Suprapubic skin (tissue), 4 donors: ENCODE data around the gene MOCS3.

Source experiments
- CTCF ChIP-seq, 2 donors: fragments of 200-600 bp in 1 of 2; fragments of 450-650 bp in 1 of 2; sonication (generic) in 1 of 2; IDR thresholded peaks; one replicate each; pipeline ENCODE4 v1.5.1; 2016 to 2019; ENCODE audit warnings: antibody characterized with exemption in 2 of 2, mild to moderate bottlenecking in 1 of 2, moderate library complexity in 1 of 2
- EP300 ChIP-seq: sonication (generic); formaldehyde crosslinking; IDR thresholded peaks from one replicate; pipeline ENCODE4 v1.6.1; 2017; ENCODE audit warnings: antibody characterized with exemption
- POLR2A ChIP-seq, 2 donors: fragments of 450-650 bp; IDR thresholded peaks; one replicate each; pipeline ENCODE4 v1.6.1; 2017; ENCODE audit warnings: antibody characterized with exemption in 2 of 2, mild to moderate bottlenecking in 2 of 2, moderate library complexity in 2 of 2
- POLR2AphosphoS5 ChIP-seq, 3 donors: sonication (generic); formaldehyde crosslinking; IDR thresholded peaks; one replicate each; pipeline ENCODE4 v1.6.1; 2017; ENCODE audit warnings: antibody characterized with exemption in 3 of 3

DNA sequence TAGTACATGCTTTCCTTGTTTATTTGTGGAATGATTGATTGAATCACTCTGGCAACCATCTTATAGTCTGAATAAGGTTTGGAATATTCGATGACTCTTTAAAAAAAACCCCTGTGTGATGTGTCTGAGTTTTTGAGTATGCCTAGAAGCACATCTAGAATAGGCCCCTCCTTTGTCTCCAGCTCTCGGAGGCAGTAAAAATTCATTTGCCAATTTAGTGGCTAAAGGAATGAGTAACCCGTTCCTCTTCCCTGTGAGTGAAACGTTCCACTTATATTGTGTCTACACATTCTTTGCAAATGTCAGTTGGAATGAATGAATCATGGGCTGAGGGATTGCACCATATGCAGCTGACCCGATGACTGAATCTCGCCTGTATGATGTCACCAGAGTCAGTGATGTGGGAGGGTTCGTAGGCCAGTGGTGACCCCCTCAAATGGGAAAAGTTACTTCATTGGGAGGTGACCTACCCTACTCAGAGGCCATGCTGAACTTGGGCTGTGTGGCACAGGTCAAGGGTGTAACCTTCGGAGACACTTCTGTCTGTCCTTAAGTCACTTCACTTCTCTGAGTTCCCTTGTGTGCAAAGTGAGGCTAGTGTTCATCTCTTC is 21.6 kb downstream of the MOCS3 start:
- no peak for TF ChIP-seq CTCF (IDR thresholded peaks at IDR 0.05)
- no peak for TF ChIP-seq POLR2A (IDR thresholded peaks at IDR 0.05)
- TF ChIP-seq POLR2AphosphoS5 (IDR thresholded peaks at IDR 0.05), result peak in 1 of 3 donors; percentile 45
- TF ChIP-seq EP300, result no peak
